Measurements from ENCODE around the gene OR11A1. TPM values are rescaled to one million over a fixed set of nuclear protein-coding genes. Genes with fewer than 3 reads are reported as not detected.

The OR11A1 gene, protein sequence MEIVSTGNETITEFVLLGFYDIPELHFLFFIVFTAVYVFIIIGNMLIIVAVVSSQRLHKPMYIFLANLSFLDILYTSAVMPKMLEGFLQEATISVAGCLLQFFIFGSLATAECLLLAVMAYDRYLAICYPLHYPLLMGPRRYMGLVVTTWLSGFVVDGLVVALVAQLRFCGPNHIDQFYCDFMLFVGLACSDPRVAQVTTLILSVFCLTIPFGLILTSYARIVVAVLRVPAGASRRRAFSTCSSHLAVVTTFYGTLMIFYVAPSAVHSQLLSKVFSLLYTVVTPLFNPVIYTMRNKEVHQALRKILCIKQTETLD
- not detected in 2 replicates for total RNA-seq

GRCh38 chr6:29456971-29457370 is at the start of gene OR11A1, which contains the start of gene OR2H1:
Gene OR11A1, minus strand, starts transcription at chr6:29457071. Its CDS starts 29,430 bp downstream, at chr6:29427641.
Gene OR2H1, plus strand, starts transcription at chr6:29457155. Its CDS starts 4,615 bp downstream, at chr6:29461770.

DNA sequence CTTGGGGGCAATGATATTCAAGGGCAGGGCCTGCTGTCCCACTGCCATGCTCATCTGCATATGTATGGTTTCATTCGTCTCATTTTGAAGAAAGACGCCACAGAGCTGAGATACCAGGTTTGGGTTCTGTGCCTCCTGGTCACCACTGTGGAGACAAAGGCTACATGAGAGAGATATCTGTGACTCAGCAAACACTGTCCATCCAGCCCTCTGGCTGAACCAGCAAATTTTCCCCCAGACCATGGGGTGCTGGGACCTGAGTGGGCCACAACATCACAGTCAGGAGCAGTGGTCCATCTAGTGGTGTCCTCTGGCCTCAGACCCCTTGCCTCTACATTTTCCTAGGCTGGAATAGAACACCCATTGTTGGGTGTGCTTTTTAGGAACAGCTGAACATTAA is 30.8 kb upstream of the OR11A1 start, which contains the start of gene MAS1L:
TSS of gene MAS1L (minus strand) at position 297 of the 400 bp plus-strand sequence. CDS start at position 243, 54 bp downstream.

GRCh38 chr6:29439006-29439405 is 17.9 kb downstream of the OR11A1 start, which contains the start of gene OR10C1:
Gene OR10C1, plus strand, starts transcription at chr6:29439306. Its CDS starts 710 bp downstream, at chr6:29440016.

GRCh38 chr6:29414588-29414987 is 42.3 kb downstream of the OR11A1 start, which contains the start of gene OR12D1:
Gene OR12D1, plus strand, starts transcription at chr6:29414928.

DNA sequence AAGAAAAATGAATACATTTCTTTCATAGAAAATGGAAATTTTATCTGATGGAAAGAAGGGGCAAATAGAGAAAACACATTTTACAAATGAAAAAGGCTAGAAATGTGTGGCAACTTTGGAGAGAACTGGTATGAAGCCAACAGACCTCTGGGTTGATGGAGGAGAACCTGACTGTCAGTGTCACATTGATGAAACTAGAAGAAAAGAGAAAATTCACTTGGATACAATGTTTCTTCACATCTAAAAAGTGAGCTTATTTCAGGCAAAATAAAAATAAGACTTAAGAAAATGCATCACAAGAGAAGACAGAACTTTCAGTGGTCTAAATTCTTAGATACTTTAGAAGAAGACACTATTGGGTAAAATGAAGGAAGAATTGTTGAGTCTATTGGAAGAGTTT is 61.5 kb downstream of the OR11A1 start, which contains the start of gene OR12D2:
TSS of gene OR12D2 (plus strand) at position 301 of the 400 bp plus-strand sequence. CDS start 1,069 bp downstream, outside the sequence.

Other genes with a start within 250 kb of the OR11A1 start
- gene OR14J1, start 155.4 kb downstream of the OR11A1 start, total RNA-seq, result not detected in 2 replicates
- not detected in 2 replicates for gene OR5V1, start 88.2 kb downstream of the OR11A1 start, total RNA-seq
- gene OR12D3, start 81.8 kb downstream of the OR11A1 start, total RNA-seq, result not detected in 2 replicates
- not detected in 2 replicates for gene OR12D2, start 61.4 kb downstream of the OR11A1 start, total RNA-seq
- not detected in 2 replicates for gene OR12D1, start 42.1 kb downstream of the OR11A1 start, total RNA-seq
- gene OR10C1, start 17.8 kb downstream of the OR11A1 start, total RNA-seq, result not detected in 2 replicates
- gene OR2H1, start 84 bp upstream of the OR11A1 start, total RNA-seq, result not detected in 2 replicates
- gene MAS1L, start 30.9 kb upstream of the OR11A1 start, total RNA-seq, result not detected in 2 replicates
- gene UBD, start 102.7 kb upstream of the OR11A1 start, total RNA-seq, result not detected in 2 replicates
- not detected in 2 replicates for gene OR2H2, start 128.1 kb upstream of the OR11A1 start, total RNA-seq
- 7.1 and 8.6 TPM in 2 replicates for gene GABBR1, start 176.1 kb upstream of the OR11A1 start, total RNA-seq
- gene MOG, start 200.0 kb upstream of the OR11A1 start, total RNA-seq, result not detected in 2 replicates
- gene ZFP57, start 224.1 kb upstream of the OR11A1 start, total RNA-seq, result 0.58 TPM in 1 of 2 replicates, not detected in the other